Ascending aorta (tissue), 2 donors: Measurements from ENCODE around the gene SND1. TPM values are rescaled to one million over a fixed set of nuclear protein-coding genes. Genes with fewer than 3 reads are reported as not detected.

Experiments
- DNase-seq, 2 donors: peaks; one replicate each; pipeline ENCODE4 v3.0.0-alpha.2; 2019; ENCODE audit warnings: low spot score in 2 of 2
- H3K27ac ChIP-seq, 2 donors: fragments of 200-600 bp; sonication (generic); one replicate each; pipeline ENCODE4 v1.5.1; 2016 to 2017; ENCODE audit warnings: mild to moderate bottlenecking in 1 of 2
- H3K27me3 ChIP-seq: fragments of 200-600 bp; sonication (generic); one replicate; pipeline ENCODE4 v1.5.1; 2017
- H3K36me3 ChIP-seq, 2 donors: fragments of 200-600 bp; sonication (generic); one replicate each; pipeline ENCODE4 v1.5.1; 2016
- H3K4me1 ChIP-seq, 2 donors: fragments of 200-600 bp; sonication (generic); one replicate each; pipeline ENCODE4 v1.5.1; 2016 to 2017; ENCODE audit warnings: mild to moderate bottlenecking in 1 of 2
- H3K4me3 ChIP-seq, 2 donors: fragments of 200-600 bp; sonication (generic); one replicate each; pipeline ENCODE4 v1.5.1; 2016 to 2017; ENCODE audit warnings: mild to moderate bottlenecking in 1 of 2
- H3K9me3 ChIP-seq, 2 donors: fragments of 200-600 bp; sonication (generic); one replicate each; pipeline ENCODE4 v1.5.1; 2016
- intact Hi-C: fragments of 100-400 bp; cut with DNase I; formaldehyde crosslinking; loops from one replicate; pipeline ENCODE4 v1.15.1; 2023
- total RNA-seq: library from RNA; depleted of rRNA; stranded (reverse); fragments of >200 nt; gene quantifications from one replicate; pipeline ENCODE4 v1.1.0, GENCODE V29; 2016
- TF ChIP-seq, protein P1 (sequence below), 3 experiments: fragments of 200-600 bp in 2 of 3; fragments of 450-650 bp in 1 of 3; sonication (generic) in 2 of 3; IDR thresholded peaks; one replicate each; pipeline ENCODE4 v1.5.1; 2016 to 2019; ENCODE audit warnings: antibody characterized with exemption in 3 of 3, mild to moderate bottlenecking in 1 of 3, moderate library complexity in 1 of 3

The SND1 gene
- total RNA-seq, 1 donor from 2014 or later: 93.8 TPM

DNA sequence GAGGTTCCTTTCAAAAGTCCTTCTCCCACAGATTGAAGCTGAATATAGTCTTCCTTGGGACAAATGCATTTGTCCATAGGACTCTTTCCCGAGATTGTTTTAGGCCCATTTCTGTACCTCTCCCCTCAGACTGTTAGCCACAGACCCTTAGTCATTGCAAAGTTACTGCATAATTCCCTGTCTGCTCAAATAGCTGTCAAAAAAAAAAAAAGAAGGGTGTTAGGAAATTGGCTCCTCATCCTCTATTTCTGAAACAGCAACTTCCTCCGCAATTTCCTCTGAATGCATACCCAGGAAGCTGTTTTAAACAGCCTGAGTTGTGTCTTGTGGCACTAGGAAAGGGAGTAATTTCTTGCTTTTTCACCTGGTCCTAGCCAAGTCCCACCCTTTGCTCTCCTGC is 373.8 kb downstream of the SND1 start:
- Histone ChIP-seq H3K27ac (no peak overlapping the region), H3K27me3 (no peaks in the 10 kb centered on the region), H3K4me1 (peaks cover 0 to 3% of the 10 kb centered on the region in 2 donors), H3K9me3 (no peaks in the 10 kb centered on the region), H3K4me3 (no peak overlapping the region), H3K36me3 (no peaks in the 10 kb centered on the region)
- intact Hi-C loops: no loop called here
- DNase-seq: no peak
- TF ChIP-seq, protein P1, sequence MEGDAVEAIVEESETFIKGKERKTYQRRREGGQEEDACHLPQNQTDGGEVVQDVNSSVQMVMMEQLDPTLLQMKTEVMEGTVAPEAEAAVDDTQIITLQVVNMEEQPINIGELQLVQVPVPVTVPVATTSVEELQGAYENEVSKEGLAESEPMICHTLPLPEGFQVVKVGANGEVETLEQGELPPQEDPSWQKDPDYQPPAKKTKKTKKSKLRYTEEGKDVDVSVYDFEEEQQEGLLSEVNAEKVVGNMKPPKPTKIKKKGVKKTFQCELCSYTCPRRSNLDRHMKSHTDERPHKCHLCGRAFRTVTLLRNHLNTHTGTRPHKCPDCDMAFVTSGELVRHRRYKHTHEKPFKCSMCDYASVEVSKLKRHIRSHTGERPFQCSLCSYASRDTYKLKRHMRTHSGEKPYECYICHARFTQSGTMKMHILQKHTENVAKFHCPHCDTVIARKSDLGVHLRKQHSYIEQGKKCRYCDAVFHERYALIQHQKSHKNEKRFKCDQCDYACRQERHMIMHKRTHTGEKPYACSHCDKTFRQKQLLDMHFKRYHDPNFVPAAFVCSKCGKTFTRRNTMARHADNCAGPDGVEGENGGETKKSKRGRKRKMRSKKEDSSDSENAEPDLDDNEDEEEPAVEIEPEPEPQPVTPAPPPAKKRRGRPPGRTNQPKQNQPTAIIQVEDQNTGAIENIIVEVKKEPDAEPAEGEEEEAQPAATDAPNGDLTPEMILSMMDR (IDR thresholded peaks at IDR 0.05): no peak

GRCh38 chr7:128026551-128026950 is 374.6 kb downstream of the SND1 start:
- H3K4me3 ChIP-seq: no peak overlapping the region
- TF ChIP-seq, protein P1 (IDR thresholded peaks at IDR 0.05): no peak
- H3K27ac ChIP-seq: no peak overlapping the region
- intact Hi-C loops: no loop called here
- H3K27me3 ChIP-seq: no peaks in the 10 kb centered on the region
- H3K36me3 ChIP-seq: no peaks in the 10 kb centered on the region
- no peaks in the 10 kb centered on the region for H3K9me3 ChIP-seq
- DNase-seq: no peak
- H3K4me1 ChIP-seq: peaks cover 2 to 5% of the 10 kb centered on the region in 2 donors

- TF ChIP-seq, protein P1 (IDR thresholded peaks at IDR 0.05): no peak
- no peaks in the 10 kb centered on the region for H3K27me3 ChIP-seq
- DNase-seq: no peak
- no peak overlapping the region for H3K4me3 ChIP-seq
- intact Hi-C loops: no loop called here
- H3K9me3 ChIP-seq: no peaks in the 10 kb centered on the region
- H3K36me3 ChIP-seq: no peaks in the 10 kb centered on the region
- H3K4me1 ChIP-seq: peaks cover 5 to 6% of the 10 kb centered on the region in 2 donors
- H3K27ac ChIP-seq: no peak overlapping the region
These were observed 375.5 kb downstream of the SND1 start for GRCh38 chr7:128027485-128027980.

- TF ChIP-seq, protein P1 (IDR thresholded peaks at IDR 0.05): no peak
- no peaks in the 10 kb centered on the region for H3K27me3 ChIP-seq
- intact Hi-C loops: no loop called here
- H3K36me3 ChIP-seq: no peaks in the 10 kb centered on the region
- H3K4me1 ChIP-seq: peaks cover 5 to 8% of the 10 kb centered on the region in 2 donors
- DNase-seq: no peak
- no peak overlapping the region for H3K4me3 ChIP-seq
- no peak overlapping the region for H3K27ac ChIP-seq
- H3K9me3 ChIP-seq: no peaks in the 10 kb centered on the region
These were observed 377.5 kb downstream of the SND1 start for GRCh38 chr7:128029405-128029995.

DNA sequence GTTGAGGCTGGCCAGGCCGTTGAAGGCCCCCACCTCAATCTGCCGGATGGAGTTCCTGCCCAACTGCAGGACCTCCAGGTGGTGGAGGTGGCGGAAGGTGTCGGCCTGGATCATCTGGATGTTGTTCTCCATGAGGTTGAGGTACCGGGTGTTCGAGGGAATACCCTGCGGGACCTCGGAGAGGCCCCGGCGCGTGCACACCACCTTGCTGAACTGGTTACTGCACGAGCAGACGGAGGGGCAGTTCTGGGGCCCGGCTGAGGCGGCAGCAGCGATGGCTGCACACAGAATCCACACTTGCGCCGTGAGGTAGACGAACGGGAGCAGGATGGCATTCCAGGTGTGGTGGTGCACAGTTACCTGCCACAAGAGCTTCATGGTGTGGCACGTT is 378.3 kb downstream of the SND1 start:
- no peak overlapping the region for H3K4me3 ChIP-seq
- no peak overlapping the region for H3K27ac ChIP-seq
- no peak for DNase-seq
- no peaks in the 10 kb centered on the region for H3K9me3 ChIP-seq
- peaks cover 5 to 8% of the 10 kb centered on the region in 2 donors for H3K4me1 ChIP-seq
- H3K27me3 ChIP-seq: no peaks in the 10 kb centered on the region
- intact Hi-C loops: no loop called here
- TF ChIP-seq, protein P1 (IDR thresholded peaks at IDR 0.05): no peak
- H3K36me3 ChIP-seq: no peaks in the 10 kb centered on the region
